ENCODE data around the gene ARFGEF3.

The ARFGEF3 gene

GRCh38 chr6:138215093-138215782 lies 53.5 kb downstream of the ARFGEF3 start:
- no peak for DNase-seq (ENCODE audit: low read depth)

GRCh38 chr6:138218449-138218848 lies 56.7 kb downstream of the ARFGEF3 start, which contains the start of gene PBOV1:
Gene PBOV1 (minus strand): TSS chr6:138218491. CDS start chr6:138218395, 96 bp downstream.
- no peak for DNase-seq (ENCODE audit: low read depth)

GRCh38 chr6:138219398-138219797 lies 57.7 kb downstream of the ARFGEF3 start:
- no peak for DNase-seq (ENCODE audit: low read depth)

- DNase-seq (ENCODE audit: low read depth): no peak
Measured at GRCh38 chr6:138219901-138220300, 58.2 kb downstream of the ARFGEF3 start.

- peak; percentile 3 for DNase-seq (ENCODE audit: low read depth)
Measured at GRCh38 chr6:138222901-138223546, 61.3 kb downstream of the ARFGEF3 start.

- no peak for DNase-seq (ENCODE audit: low read depth)
Measured at GRCh38 chr6:138225953-138226352, 64.2 kb downstream of the ARFGEF3 start.

GRCh38 chr6:138226700-138227315 lies 65.1 kb downstream of the ARFGEF3 start:
- no peak for DNase-seq (ENCODE audit: low read depth)

- no peak for DNase-seq (ENCODE audit: low read depth)
Measured at GRCh38 chr6:138227316-138227781, 65.6 kb downstream of the ARFGEF3 start.

GRCh38 chr6:138229072-138229471 lies 67.3 kb downstream of the ARFGEF3 start:
- DNase-seq (ENCODE audit: low read depth): no peak

- DNase-seq (ENCODE audit: low read depth): no peak
Measured at GRCh38 chr6:138229663-138230179, 68.0 kb downstream of the ARFGEF3 start.

- no peak for DNase-seq (ENCODE audit: low read depth)
Measured at GRCh38 chr6:138230221-138230620, 68.5 kb downstream of the ARFGEF3 start.

GRCh38 chr6:138230759-138231380 lies 69.1 kb downstream of the ARFGEF3 start:
- DNase-seq (ENCODE audit: low read depth): no peak

- DNase-seq (ENCODE audit: low read depth): no peak
Measured at GRCh38 chr6:138231381-138231886, 69.7 kb downstream of the ARFGEF3 start.

- DNase-seq (ENCODE audit: low read depth): no peak
Measured at GRCh38 chr6:138234363-138234762, 72.6 kb downstream of the ARFGEF3 start.

GRCh38 chr6:138235205-138235604 lies 73.5 kb downstream of the ARFGEF3 start:
- no peak for DNase-seq (ENCODE audit: low read depth)

- DNase-seq (ENCODE audit: low read depth): no peak
Measured at GRCh38 chr6:138235693-138236092, 74.0 kb downstream of the ARFGEF3 start.

- no peak for DNase-seq (ENCODE audit: low read depth)
Measured at GRCh38 chr6:138237463-138237862, 75.7 kb downstream of the ARFGEF3 start.

- no peak for DNase-seq (ENCODE audit: low read depth)
Measured at GRCh38 chr6:138238368-138238767, 76.6 kb downstream of the ARFGEF3 start.

GRCh38 chr6:138239774-138240173 lies 78.0 kb downstream of the ARFGEF3 start:
- no peak for DNase-seq (ENCODE audit: low read depth)

GRCh38 chr6:138240476-138241245 lies 78.9 kb downstream of the ARFGEF3 start:
- DNase-seq (ENCODE audit: low read depth): no peak

GRCh38 chr6:138241381-138241780 lies 79.6 kb downstream of the ARFGEF3 start:
- DNase-seq (ENCODE audit: low read depth): no peak

All from GM04503 (cell line).